PC-3 (cell line): ENCODE data around the gene SEMA3C. TPM values are rescaled to one million over a fixed set of nuclear protein-coding genes. Genes with fewer than 3 reads are reported as not detected.
"Not testable (repeated sequence)": the region's sequence is repeated elsewhere in the genome, so short reads cannot be mapped to it uniquely, and the experiment has no call there.

Experiments
- ATAC-seq: fragments of 200-7000 bp; cut with Tn5 transposase; 2 replicates; pipeline ENCODE4 v1.9.1; 2020; ENCODE audit warnings: mild to moderate bottlenecking, moderate library complexity
- BruUV-seq: library from RNA; stranded (reverse); fragments of 400-500 nt; replicated peaks from 2 replicates; lab custom pipeline; 2021; lab: Mats Ljungman, UMichigan
- CTCF ChIA-PET: fragments of 300-600 bp; sonication (Branson Sonifier 250); formaldehyde crosslinking; loops from one replicate; lab custom pipeline; 2022; ENCODE audit warnings: antibody characterized with exemption; lab: Charles Lee
- POLR2A ChIA-PET: fragments of 300-600 bp; sonication (Branson Sonifier 250); formaldehyde crosslinking; loops from one replicate; lab custom pipeline; 2022; ENCODE audit warnings: antibody characterized with exemption; ENCODE audit not compliant: unreplicated experiment; lab: Charles Lee
- DNase-seq: peaks from one replicate; pipeline ENCODE4 v3.0.0-alpha.2; 2015
- H2AFZ ChIP-seq: fragments of 300-600 bp; sonication (generic); 2 replicates; pipeline ENCODE4 v1.6.0; 2016; ENCODE audit warnings: antibody characterized with exemption, low read length
- H3F3A ChIP-seq: fragments of 300-600 bp; sonication (generic); one replicate; pipeline ENCODE4 v1.6.0; 2017; ENCODE audit warnings: antibody characterized with exemption, low read length, control low read depth, mild to moderate bottlenecking; ENCODE audit not compliant: unreplicated experiment
- H3K27ac ChIP-seq: fragments of 300-600 bp; sonication (generic); 2 replicates; pipeline ENCODE4 v1.5.1; 2016; ENCODE audit warnings: mild to moderate bottlenecking, low read length
- H3K27me3 ChIP-seq: fragments of 300-600 bp; sonication (generic); 2 replicates; pipeline ENCODE4 v1.6.1; 2016; ENCODE audit warnings: low read length, mixed read lengths
- H3K36me3 ChIP-seq: fragments of 300-600 bp; sonication (generic); 2 replicates; pipeline ENCODE4 v1.6.1; 2016; ENCODE audit warnings: low read depth, mixed run types, low read length, mixed read lengths
- H3K4me1 ChIP-seq: fragments of 300-600 bp; sonication (generic); 2 replicates; pipeline ENCODE4 v1.5.1; 2016; ENCODE audit warnings: low read length; ENCODE audit not compliant: insufficient read depth
- H3K4me2 ChIP-seq: fragments of 300-600 bp; sonication (generic); 2 replicates; pipeline ENCODE4 v1.6.0; 2016; ENCODE audit warnings: low read length
- H3K4me3 ChIP-seq: fragments of 300-600 bp; sonication (generic); 2 replicates; pipeline ENCODE4 v1.5.1; 2016; ENCODE audit warnings: mild to moderate bottlenecking, low read length, mixed read lengths
- H3K79me2 ChIP-seq: fragments of 300-600 bp; sonication (generic); 2 replicates; pipeline ENCODE4 v1.6.1; 2017; ENCODE audit warnings: low read length, mixed read lengths
- H3K9ac ChIP-seq: fragments of 300-600 bp; sonication (generic); 2 replicates; pipeline ENCODE4 v1.6.0; 2016; ENCODE audit warnings: mild to moderate bottlenecking, low read length
- H3K9me2 ChIP-seq: fragments of 300-600 bp; sonication (generic); replicated peaks from 2 replicates; pipeline ENCODE4 v1.6.1; 2016; ENCODE audit warnings: mixed run types, low read length, mixed read lengths
- H3K9me3 ChIP-seq: fragments of 300-600 bp; sonication (generic); 2 replicates; pipeline ENCODE4 v1.6.1; 2016; ENCODE audit warnings: low read length, mixed read lengths
- H4K20me1 ChIP-seq: fragments of 300-600 bp; sonication (generic); 2 replicates; pipeline ENCODE4 v1.6.1; 2016; ENCODE audit warnings: low read length, mixed read lengths
- EZH2 ChIP-seq: fragments of 300-600 bp; sonication (generic); IDR thresholded peaks from one replicate; pipeline ENCODE4 v1.6.1; 2017; ENCODE audit warnings: antibody characterized with exemption, mild to moderate bottlenecking, low read length; ENCODE audit not compliant: unreplicated experiment
- EZH2phosphoT487 ChIP-seq: fragments of 300-600 bp; sonication (generic); IDR thresholded peaks from 2 replicates; pipeline ENCODE4 v1.6.1; 2018; ENCODE audit warnings: mild to moderate bottlenecking, antibody characterized with exemption, low read length, borderline replicate concordance
- intact Hi-C: fragments of 100-400 bp; cut with micrococcal nuclease; formaldehyde crosslinking; loops from 2 replicates; pipeline ENCODE4 v1.9.0; 2023
- total RNA-seq: library from RNA; depleted of rRNA; stranded (reverse); fragments of >200 nt; gene quantifications from 2 replicates; pipeline ENCODE4 v1.2.3, GENCODE V29; 2014
- TF ChIP-seq, protein P1 (sequence below): fragments of 300-600 bp; sonication (generic); conservative IDR thresholded peaks from 2 replicates; pipeline ENCODE4 v1.5.1; 2017; ENCODE audit warnings: antibody characterized with exemption, low read depth, mild to moderate bottlenecking, low read length

Gene SEMA3C
- total RNA-seq, 1 experiment from 2014 or later = 28.0 TPM

DNA sequence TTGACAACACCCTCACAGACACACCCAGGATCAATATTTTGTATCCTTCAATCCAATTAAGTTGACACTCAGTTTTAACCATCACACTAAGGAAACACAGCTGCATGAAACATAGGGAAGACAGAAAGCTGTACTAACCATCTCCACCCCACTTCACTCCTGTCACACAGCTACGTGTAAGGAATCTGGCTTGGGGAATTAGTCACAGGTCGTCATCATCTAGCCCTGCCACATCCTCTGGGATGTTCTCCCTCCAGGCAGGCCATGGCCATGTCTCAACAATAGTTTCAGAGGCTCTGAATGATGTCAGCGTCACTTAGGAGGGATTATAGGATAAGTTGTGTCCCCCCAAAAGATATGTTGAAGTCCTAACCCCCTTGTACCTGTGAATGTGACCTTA, 10.8 kb upstream of the SEMA3C start:
- POLR2A ChIA-PET = interaction anchor here (0.5 kb wide), 1 partner anchor 105 kb away, joined by 5 read pairs; no protein-coding TSS in a partner anchor
- Histone ChIP-seq H3K27me3 (no peaks in the 10 kb centered on the region), H4K20me1 (no peaks in the 10 kb centered on the region), H3K4me2 (no peak overlapping the region), H3K4me3 (no peak overlapping the region), H3K4me1 (peaks cover 21% of the 10 kb centered on the region), H3K36me3 (no peaks in the 10 kb centered on the region; the same call in 1 of the 2 replicates), H3K9ac (no peak overlapping the region), H3K9me2 (no peaks in the 10 kb centered on the region), H3F3A (no peaks in the 10 kb centered on the region), H3K79me2 (no peaks in the 10 kb centered on the region), H3K27ac (peak overlapping the region; percentile 37), H2AFZ (no peak overlapping the region; the same call in 1 of the 2 replicates), H3K9me3 (no peaks in the 10 kb centered on the region)
- CTCF ChIA-PET = no interaction called here
- peak; percentile 91 for ATAC-seq
- DNase-seq = peak; percentile 76
- intact Hi-C loops = no loop called here
- BruUV-seq = no TSS peak
- TF ChIP-seq, protein P1, sequence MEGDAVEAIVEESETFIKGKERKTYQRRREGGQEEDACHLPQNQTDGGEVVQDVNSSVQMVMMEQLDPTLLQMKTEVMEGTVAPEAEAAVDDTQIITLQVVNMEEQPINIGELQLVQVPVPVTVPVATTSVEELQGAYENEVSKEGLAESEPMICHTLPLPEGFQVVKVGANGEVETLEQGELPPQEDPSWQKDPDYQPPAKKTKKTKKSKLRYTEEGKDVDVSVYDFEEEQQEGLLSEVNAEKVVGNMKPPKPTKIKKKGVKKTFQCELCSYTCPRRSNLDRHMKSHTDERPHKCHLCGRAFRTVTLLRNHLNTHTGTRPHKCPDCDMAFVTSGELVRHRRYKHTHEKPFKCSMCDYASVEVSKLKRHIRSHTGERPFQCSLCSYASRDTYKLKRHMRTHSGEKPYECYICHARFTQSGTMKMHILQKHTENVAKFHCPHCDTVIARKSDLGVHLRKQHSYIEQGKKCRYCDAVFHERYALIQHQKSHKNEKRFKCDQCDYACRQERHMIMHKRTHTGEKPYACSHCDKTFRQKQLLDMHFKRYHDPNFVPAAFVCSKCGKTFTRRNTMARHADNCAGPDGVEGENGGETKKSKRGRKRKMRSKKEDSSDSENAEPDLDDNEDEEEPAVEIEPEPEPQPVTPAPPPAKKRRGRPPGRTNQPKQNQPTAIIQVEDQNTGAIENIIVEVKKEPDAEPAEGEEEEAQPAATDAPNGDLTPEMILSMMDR = no peak
- no peak for TF ChIP-seq EZH2
- TF ChIP-seq EZH2phosphoT487 = no peak

DNA sequence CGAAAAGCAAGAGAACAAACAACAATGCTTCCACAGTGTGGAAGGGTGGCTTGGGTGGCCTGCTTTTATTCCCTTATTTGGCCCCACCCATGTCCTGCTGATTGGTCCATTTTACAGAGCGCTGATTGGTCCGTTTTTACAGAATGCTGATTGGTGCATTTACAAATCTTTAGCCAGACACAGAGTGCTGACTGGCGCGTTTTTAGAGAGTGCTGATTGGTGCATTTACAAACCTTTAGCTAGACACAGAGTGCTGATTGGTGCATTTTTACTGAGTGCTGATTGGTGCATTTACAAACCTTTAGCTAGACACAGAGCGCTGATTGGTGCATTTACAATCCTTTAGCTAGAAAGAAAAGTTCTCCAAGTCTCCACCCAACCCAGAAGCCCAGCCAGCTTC, 8.1 kb upstream of the SEMA3C start:
- peaks cover 39% of the 10 kb centered on the region for H3K4me1 ChIP-seq
- H2AFZ ChIP-seq, H3K9ac ChIP-seq, POLR2A ChIA-PET, DNase-seq, H3K79me2 ChIP-seq, H4K20me1 ChIP-seq, H3F3A ChIP-seq, intact Hi-C loops, ATAC-seq, BruUV-seq, H3K27ac ChIP-seq, H3K9me2 ChIP-seq, H3K27me3 ChIP-seq, H3K4me3 ChIP-seq, H3K9me3 ChIP-seq, H3K4me2 ChIP-seq, CTCF ChIA-PET, H3K36me3 ChIP-seq: not testable (repeated sequence)

DNA sequence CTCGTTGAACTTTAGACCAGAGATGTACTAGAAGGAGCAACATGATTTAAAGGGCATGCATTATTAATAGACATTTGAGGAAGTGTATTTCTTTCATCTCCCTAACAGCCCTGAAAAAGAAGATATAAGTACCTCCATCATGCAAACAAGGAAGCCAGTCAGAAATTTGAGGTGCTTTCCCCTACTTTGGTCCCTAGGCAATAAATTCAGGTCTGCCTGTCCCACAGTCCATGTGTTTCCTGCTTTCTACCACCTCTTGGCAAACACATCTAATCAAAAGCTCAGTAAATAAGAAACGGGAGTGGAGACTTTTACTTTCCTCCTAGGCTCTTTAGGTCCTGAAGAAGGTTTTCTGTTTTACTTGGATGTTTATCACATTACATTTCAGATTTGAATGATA, 5.2 kb upstream of the SEMA3C start:
- H3K4me2 ChIP-seq = peak overlapping the region; percentile 60
- CTCF ChIA-PET = interaction anchor here (1.3 kb wide), 1 partner anchor 17 kb away, joined by 3 read pairs; no protein-coding TSS in a partner anchor
- peak overlapping the region; percentile 65 for H2AFZ ChIP-seq
- H3K4me3 ChIP-seq = no peak overlapping the region
- no peaks in the 10 kb centered on the region for H3K9me2 ChIP-seq
- no peaks in the 10 kb centered on the region for H3K79me2 ChIP-seq
- peak overlapping the region; percentile 98 for H3K27ac ChIP-seq
- DNase-seq (peak; percentile 47), ATAC-seq (no peak)
- no TSS peak for BruUV-seq
- H3K36me3 ChIP-seq = no peaks in the 10 kb centered on the region; the same call in 1 of the 2 replicates
- TF ChIP-seq EZH2phosphoT487 (no peak), EZH2 (no peak)
- TF ChIP-seq, protein P1 = no peak
- H3K9ac ChIP-seq = peak overlapping the region; percentile 22; the same call in 1 of the 2 replicates
- intact Hi-C loops = loop anchor here (5.0 kb wide), 3 partner anchors 103 to 248 kb away; no protein-coding TSS in a partner anchor
- POLR2A ChIA-PET = interaction anchor here (0.6 kb wide), 1 partner anchor 16 kb away, joined by 4 read pairs; no protein-coding TSS in a partner anchor
- peaks cover 53% of the 10 kb centered on the region for H3K4me1 ChIP-seq
- no peaks in the 10 kb centered on the region for H3K27me3 ChIP-seq
- no peaks in the 10 kb centered on the region for H3K9me3 ChIP-seq
- peaks cover 9% of the 10 kb centered on the region for H3F3A ChIP-seq
- H4K20me1 ChIP-seq = no peaks in the 10 kb centered on the region
